Hepatocyte (in vitro differentiated cells): ENCODE results near the gene NAA40. TPM values are rescaled to one million over a fixed set of nuclear protein-coding genes. Genes with fewer than 3 reads are reported as not detected.

Experiments
- DNase-seq: peaks from one replicate; pipeline ENCODE4 v3.0.0-alpha.2; 2016; ENCODE audit warnings: low spot score
- H2AFZ ChIP-seq: fragments of 200-600 bp; sonication (generic); 2 replicates; pipeline ENCODE4 v1.6.0; 2016; ENCODE audit warnings: antibody characterized with exemption, mild to moderate bottlenecking
- H3K27ac ChIP-seq: fragments of 200-600 bp; sonication (generic); 2 replicates; pipeline ENCODE4 v1.5.1; 2016; ENCODE audit warnings: mild to moderate bottlenecking
- H3K27me3 ChIP-seq: fragments of 200-600 bp; sonication (generic); 2 replicates; pipeline ENCODE4 v1.6.1; 2016
- H3K36me3 ChIP-seq: fragments of 200-600 bp; sonication (generic); replicated peaks from 2 replicates; pipeline ENCODE4 v1.5.1; 2016; ENCODE audit warnings: low read depth; ENCODE audit not compliant: insufficient read depth
- H3K4me1 ChIP-seq: fragments of 200-600 bp; sonication (generic); 2 replicates; pipeline ENCODE4 v1.5.1; 2016; ENCODE audit warnings: mild to moderate bottlenecking, moderate library complexity; ENCODE audit not compliant: insufficient read depth
- H3K4me2 ChIP-seq: fragments of 200-600 bp; sonication (generic); 2 replicates; pipeline ENCODE4 v1.6.0; 2016
- H3K4me3 ChIP-seq: fragments of 200-600 bp; sonication (generic); 2 replicates; pipeline ENCODE4 v1.5.1; 2016; ENCODE audit warnings: mild to moderate bottlenecking
- H3K79me2 ChIP-seq: fragments of 200-600 bp; sonication (generic); 2 replicates; pipeline ENCODE4 v1.6.0; 2017; ENCODE audit warnings: mild to moderate bottlenecking
- H3K9me2 ChIP-seq: fragments of 200-600 bp; sonication (generic); replicated peaks from 2 replicates; pipeline ENCODE4 v1.6.0; 2017; ENCODE audit warnings: mild to moderate bottlenecking; ENCODE audit not compliant: insufficient read depth
- H3K9me3 ChIP-seq: fragments of 200-600 bp; sonication (generic); 2 replicates; pipeline ENCODE4 v1.5.1; 2016; ENCODE audit warnings: low read depth, mild to moderate bottlenecking
- H4K20me1 ChIP-seq: fragments of 200-600 bp; sonication (generic); 2 replicates; pipeline ENCODE4 v1.6.0; 2016; ENCODE audit warnings: mild to moderate bottlenecking; ENCODE audit not compliant: insufficient read depth, poor library complexity, severe bottlenecking
- EZH2 ChIP-seq: fragments of 200-600 bp; sonication (generic); IDR thresholded peaks from 2 replicates; pipeline ENCODE4 v1.6.1; 2016; ENCODE audit warnings: antibody characterized with exemption, mild to moderate bottlenecking, borderline replicate concordance
- EZH2phosphoT487 ChIP-seq: fragments of 200-600 bp; sonication (generic); IDR thresholded peaks from one replicate; pipeline ENCODE4 v1.6.1; 2018; ENCODE audit warnings: antibody characterized with exemption, mild to moderate bottlenecking, low read depth, moderate library complexity; ENCODE audit not compliant: unreplicated experiment, severe bottlenecking
- WGBS: methylation state at CpG from one replicate; pipeline ENCODE4 v1.1.6; 2016; ENCODE audit warnings: low lambda C conversion rate; ENCODE audit errors: missing lambda C conversion rate; 5-methylcytosine and 5-hydroxymethylcytosine counted together
- polyA plus RNA-seq: library from polyadenylated mRNA; unstranded; fragments of >200 nt; fragmentation: Nextera tagmentation; extraction: Ambion mirVana; gene quantifications from 2 replicates; pipeline ENCODE4 v1.2.1, GENCODE V29; 2016
- total RNA-seq: library from RNA; depleted of rRNA; stranded (reverse); fragments of >200 nt; gene quantifications from 2 replicates; pipeline ENCODE4 v1.2.3, GENCODE V29; 2014
- TF ChIP-seq, protein P1 (sequence below): fragments of 200-600 bp; sonication (generic); IDR thresholded peaks from 2 replicates; pipeline ENCODE4 v1.5.1; 2016; ENCODE audit warnings: antibody characterized with exemption, mild to moderate bottlenecking; ENCODE audit not compliant: poor library complexity

Gene NAA40
- total and polyA plus RNA-seq, 2 experiments from 2014 or later = 15.3 to 16.4 TPM

GRCh38 chr11:63933459-63933858 is 5.3 kb upstream of the NAA40 start:
- Histone ChIP-seq H3K4me3 (no peak overlapping the region), H3K4me1 (no peaks in the 10 kb centered on the region), H3K27ac (no peak overlapping the region), H3K9me2 (no peaks in the 10 kb centered on the region), H3K4me2 (no peak overlapping the region), H3K27me3 (no peaks in the 10 kb centered on the region), H3K9me3 (no peaks in the 10 kb centered on the region), H3K36me3 (no peaks in the 10 kb centered on the region), H3K79me2 (no peaks in the 10 kb centered on the region), H4K20me1 (no peaks in the 10 kb centered on the region), H2AFZ (no peak overlapping the region)
- 61% methylated on average over 1 of the region's 1 CpG for WGBS
- no peak for DNase-seq
- TF ChIP-seq EZH2 = no peak
- TF ChIP-seq, protein P1, sequence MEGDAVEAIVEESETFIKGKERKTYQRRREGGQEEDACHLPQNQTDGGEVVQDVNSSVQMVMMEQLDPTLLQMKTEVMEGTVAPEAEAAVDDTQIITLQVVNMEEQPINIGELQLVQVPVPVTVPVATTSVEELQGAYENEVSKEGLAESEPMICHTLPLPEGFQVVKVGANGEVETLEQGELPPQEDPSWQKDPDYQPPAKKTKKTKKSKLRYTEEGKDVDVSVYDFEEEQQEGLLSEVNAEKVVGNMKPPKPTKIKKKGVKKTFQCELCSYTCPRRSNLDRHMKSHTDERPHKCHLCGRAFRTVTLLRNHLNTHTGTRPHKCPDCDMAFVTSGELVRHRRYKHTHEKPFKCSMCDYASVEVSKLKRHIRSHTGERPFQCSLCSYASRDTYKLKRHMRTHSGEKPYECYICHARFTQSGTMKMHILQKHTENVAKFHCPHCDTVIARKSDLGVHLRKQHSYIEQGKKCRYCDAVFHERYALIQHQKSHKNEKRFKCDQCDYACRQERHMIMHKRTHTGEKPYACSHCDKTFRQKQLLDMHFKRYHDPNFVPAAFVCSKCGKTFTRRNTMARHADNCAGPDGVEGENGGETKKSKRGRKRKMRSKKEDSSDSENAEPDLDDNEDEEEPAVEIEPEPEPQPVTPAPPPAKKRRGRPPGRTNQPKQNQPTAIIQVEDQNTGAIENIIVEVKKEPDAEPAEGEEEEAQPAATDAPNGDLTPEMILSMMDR = no peak
- TF ChIP-seq EZH2phosphoT487 = no peak

DNA sequence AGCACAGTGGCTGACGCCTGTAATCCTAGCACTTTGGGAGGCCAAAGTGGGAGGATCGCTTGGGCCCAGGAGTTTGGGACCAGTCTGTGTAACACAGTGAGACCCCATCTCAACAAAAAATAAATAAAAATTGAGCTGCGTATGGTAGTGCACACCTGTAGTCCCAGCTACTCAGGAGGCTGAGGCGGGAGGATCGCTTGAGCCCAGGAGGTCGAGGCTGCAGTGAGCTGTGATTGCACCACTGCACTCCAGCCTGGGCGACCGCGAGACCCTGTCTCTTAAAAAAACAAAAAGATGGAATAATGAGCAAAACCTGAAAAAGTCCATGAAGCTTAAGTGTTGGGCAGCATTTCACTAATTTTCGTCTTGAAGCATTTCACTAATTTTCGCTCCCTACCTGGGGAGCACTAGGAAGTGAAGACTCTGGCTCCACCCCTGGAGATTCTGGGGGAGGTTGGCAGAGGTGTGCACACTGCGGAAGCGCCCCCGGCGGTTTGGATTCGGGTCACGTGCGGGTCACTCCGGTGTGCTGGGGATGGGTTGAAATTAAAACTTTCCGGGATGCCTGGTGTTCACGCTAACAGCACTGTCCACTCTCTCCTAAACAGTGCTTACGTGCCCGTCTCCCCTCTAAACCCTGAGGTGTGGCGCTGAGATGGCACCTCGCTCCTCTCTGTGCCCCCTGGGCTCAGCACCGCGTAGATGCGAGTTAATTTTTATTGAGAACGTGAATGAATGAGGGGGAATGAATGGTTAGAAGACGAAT is 906 bp upstream of the NAA40 start:
- Histone ChIP-seq H3K4me2 (peak overlapping the region; percentile 79), H3K36me3 (no peaks in the 10 kb centered on the region), H3K27ac (peak overlapping the region; percentile 31), H2AFZ (peak overlapping the region; percentile 71), H3K27me3 (no peaks in the 10 kb centered on the region), H3K9me2 (no peaks in the 10 kb centered on the region), H4K20me1 (no peaks in the 10 kb centered on the region), H3K9me3 (no peaks in the 10 kb centered on the region), H3K4me1 (peaks cover 9% of the 10 kb centered on the region), H3K4me3 (peak overlapping the region; percentile 11), H3K79me2 (peaks cover 38% of the 10 kb centered on the region)
- no peak for DNase-seq
- TF ChIP-seq, protein P1 = no peak
- TF ChIP-seq EZH2 = no peak
- TF ChIP-seq EZH2phosphoT487 = no peak
- WGBS = 25% methylated on average over 30 of the region's 30 CpGs

DNA sequence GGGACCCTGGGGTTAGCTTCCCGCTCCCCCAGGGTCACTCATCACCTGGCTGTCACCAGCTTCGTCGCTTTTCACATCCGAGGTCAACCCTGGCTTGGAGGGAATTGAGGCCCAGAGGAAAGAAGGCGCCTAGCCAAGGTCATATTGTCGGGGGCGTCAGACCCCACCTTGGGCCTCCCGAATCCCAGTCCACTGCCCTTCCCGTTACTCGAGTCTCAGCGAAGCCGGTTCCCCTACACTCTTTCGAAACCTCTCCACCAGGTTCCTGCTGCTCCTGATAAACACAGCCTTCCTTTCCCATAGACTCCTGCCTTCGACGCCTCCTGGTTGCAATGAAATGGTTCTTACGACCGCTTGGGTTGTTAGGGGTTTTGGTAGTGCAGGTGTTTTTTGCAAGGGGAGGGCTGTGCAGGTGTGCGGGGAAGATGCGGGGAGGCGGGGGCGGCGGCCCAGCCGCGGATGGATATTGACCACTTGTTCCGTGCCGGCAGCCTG is 642 bp downstream of the NAA40 start:
- TF ChIP-seq EZH2phosphoT487 (no peak), EZH2 (no peak)
- TF ChIP-seq, protein P1 = no peak
- peaks cover 9% of the 10 kb centered on the region for H3K4me1 ChIP-seq
- peak overlapping the region; percentile 82 for H3K4me3 ChIP-seq
- WGBS = 6% methylated on average over 26 of the region's 26 CpGs
- peak overlapping the region; percentile 97 for H3K4me2 ChIP-seq
- H3K79me2 ChIP-seq = peaks cover 54% of the 10 kb centered on the region
- no peaks in the 10 kb centered on the region for H3K9me2 ChIP-seq
- no peaks in the 10 kb centered on the region for H3K27me3 ChIP-seq
- DNase-seq = peak; percentile 49
- peak overlapping the region; percentile 86 for H2AFZ ChIP-seq
- H3K9me3 ChIP-seq = no peaks in the 10 kb centered on the region
- H3K36me3 ChIP-seq = no peaks in the 10 kb centered on the region
- peak overlapping the region; percentile 61 for H3K27ac ChIP-seq
- H4K20me1 ChIP-seq = no peaks in the 10 kb centered on the region
